Type B pancreatic cell (in vitro differentiated cells): ENCODE measurements around the gene RASL10A. TPM values are rescaled to one million over a fixed set of nuclear protein-coding genes. Genes with fewer than 3 reads are reported as not detected.
A peak's percentile ranks its signal among the peaks of the same experiment; 100 is the strongest.

ENCODE experiments used
- DNase-seq: peaks from one replicate; pipeline ENCODE4 v3.0.0; 2021; ENCODE audit warnings: mixed read lengths; ENCODE audit not compliant: unreplicated experiment; ENCODE audit errors: extremely low spot score
- H3K27ac Mint-ChIP-seq: 2 replicates; pipeline ENCODE4 v1.8.0; 2021; ENCODE audit warnings: mild to moderate bottlenecking, mixed read lengths
- H3K27me3 Mint-ChIP-seq: 2 replicates; pipeline ENCODE4 v1.8.0; 2021; ENCODE audit warnings: mixed read lengths
- H3K36me3 Mint-ChIP-seq: 2 replicates; pipeline ENCODE4 v1.8.0; 2021; ENCODE audit warnings: mixed read lengths
- H3K4me1 Mint-ChIP-seq: one replicate; pipeline ENCODE4 v1.8.0; 2021; ENCODE audit warnings: mixed read lengths; ENCODE audit not compliant: unreplicated experiment
- H3K4me3 Mint-ChIP-seq: 2 replicates; pipeline ENCODE4 v1.8.0; 2021; ENCODE audit warnings: mild to moderate bottlenecking, mixed read lengths
- H3K9me3 Mint-ChIP-seq: 2 replicates; pipeline ENCODE4 v1.8.0; 2021; ENCODE audit warnings: mixed read lengths
- CTCF ChIP-seq: fragments of 200-600 bp; sonication (generic); conservative IDR thresholded peaks from 2 replicates; pipeline ENCODE4 v1.5.0; 2021; ENCODE audit warnings: antibody characterized with exemption, mild to moderate bottlenecking
- total RNA-seq: library from RNA; stranded (reverse); gene quantifications from 2 replicates; pipeline ENCODE4 v1.2.1, GENCODE V29; 2021; ENCODE audit warnings: low replicate concordance

The RASL10A gene
- total RNA-seq, 1 donor from 2014 or later = 1.5 TPM

GRCh38 chr22:29317827-29318454, 2.4 kb upstream of the RASL10A start:
- Mint-ChIP-seq H3K9me3 (no peaks in the 10 kb centered on the region), H3K4me1 (peaks cover 12% of the 10 kb centered on the region), H3K4me3 (no peak overlapping the region), H3K27ac (no peak overlapping the region), H3K36me3 (no peaks in the 10 kb centered on the region), H3K27me3 (peaks cover 37% of the 10 kb centered on the region)
- no peak for DNase-seq
- TF ChIP-seq CTCF = no peak

GRCh38 chr22:29316141-29316828, 788 bp upstream of the RASL10A start:
- TF ChIP-seq CTCF = no peak
- no peak for DNase-seq
- no peak overlapping the region for H3K27ac Mint-ChIP-seq
- H3K27me3 Mint-ChIP-seq = peaks cover 45% of the 10 kb centered on the region
- H3K4me3 Mint-ChIP-seq = peak overlapping the region; percentile 82
- H3K36me3 Mint-ChIP-seq = no peaks in the 10 kb centered on the region
- H3K9me3 Mint-ChIP-seq = no peaks in the 10 kb centered on the region
- H3K4me1 Mint-ChIP-seq = peaks cover 12% of the 10 kb centered on the region

GRCh38 chr22:29314537-29315285, 786 bp downstream of the RASL10A start:
- TF ChIP-seq CTCF = no peak
- Mint-ChIP-seq H3K4me1 (peaks cover 12% of the 10 kb centered on the region), H3K27ac (peak overlapping the region; percentile 77), H3K36me3 (no peaks in the 10 kb centered on the region), H3K9me3 (no peaks in the 10 kb centered on the region), H3K4me3 (peak overlapping the region; percentile 74), H3K27me3 (peaks cover 45% of the 10 kb centered on the region)
- no peak for DNase-seq

- H3K4me3 Mint-ChIP-seq = peak overlapping the region; percentile 74
- H3K4me1 Mint-ChIP-seq = peaks cover 12% of the 10 kb centered on the region
- peak overlapping the region; percentile 77 for H3K27ac Mint-ChIP-seq
- H3K9me3 Mint-ChIP-seq = no peaks in the 10 kb centered on the region
- peak; percentile 16 for TF ChIP-seq CTCF
- peaks cover 45% of the 10 kb centered on the region for H3K27me3 Mint-ChIP-seq
- no peaks in the 10 kb centered on the region for H3K36me3 Mint-ChIP-seq
- DNase-seq = no peak
These were observed 1.7 kb downstream of the RASL10A start for GRCh38 chr22:29313576-29314466.

GRCh38 chr22:29313126-29313575, 2.3 kb downstream of the RASL10A start:
- DNase-seq = no peak
- no peaks in the 10 kb centered on the region for H3K9me3 Mint-ChIP-seq
- H3K36me3 Mint-ChIP-seq = no peaks in the 10 kb centered on the region
- TF ChIP-seq CTCF = peak; percentile 71
- peaks cover 12% of the 10 kb centered on the region for H3K4me1 Mint-ChIP-seq
- H3K4me3 Mint-ChIP-seq = no peak overlapping the region
- no peak overlapping the region for H3K27ac Mint-ChIP-seq
- H3K27me3 Mint-ChIP-seq = peaks cover 45% of the 10 kb centered on the region
